HEK293T (cell line): ENCODE data around the gene FANCE.

Source experiments
- BHLHE40 ChIP-seq: fragments of 450-650 bp; IDR thresholded peaks from 2 replicates; pipeline ENCODE4 v1.6.1; 2016; ENCODE audit warnings: mild to moderate bottlenecking, moderate library complexity, borderline replicate concordance
- FOXK2 ChIP-seq: fragments of 450-650 bp; IDR thresholded peaks from 2 replicates; pipeline ENCODE4 v1.6.1; 2016; ENCODE audit warnings: mild to moderate bottlenecking
- FOXM1 ChIP-seq: fragments of 450-650 bp; IDR thresholded peaks from 2 replicates; pipeline ENCODE4 v1.6.1; 2017; ENCODE audit warnings: mild to moderate bottlenecking, borderline replicate concordance
- HDGF ChIP-seq: fragments of 450-650 bp; IDR thresholded peaks from 2 replicates; pipeline ENCODE4 v1.6.1; 2017; ENCODE audit warnings: antibody characterized with exemption, borderline replicate concordance
- LEF1 ChIP-seq: fragments of 450-650 bp; IDR thresholded peaks from 2 replicates; pipeline ENCODE4 v1.6.1; 2017; ENCODE audit warnings: mild to moderate bottlenecking, borderline replicate concordance
- SP1 ChIP-seq: fragments of 450-650 bp; IDR thresholded peaks from 2 replicates; pipeline ENCODE4 v1.6.1; 2017
- SUZ12 ChIP-seq: fragments of 450-650 bp; IDR thresholded peaks from 2 replicates; pipeline ENCODE4 v1.6.1; 2016; ENCODE audit warnings: mild to moderate bottlenecking
- TARDBP ChIP-seq: fragments of 450-650 bp; IDR thresholded peaks from 2 replicates; pipeline ENCODE4 v1.6.1; 2016

DNA sequence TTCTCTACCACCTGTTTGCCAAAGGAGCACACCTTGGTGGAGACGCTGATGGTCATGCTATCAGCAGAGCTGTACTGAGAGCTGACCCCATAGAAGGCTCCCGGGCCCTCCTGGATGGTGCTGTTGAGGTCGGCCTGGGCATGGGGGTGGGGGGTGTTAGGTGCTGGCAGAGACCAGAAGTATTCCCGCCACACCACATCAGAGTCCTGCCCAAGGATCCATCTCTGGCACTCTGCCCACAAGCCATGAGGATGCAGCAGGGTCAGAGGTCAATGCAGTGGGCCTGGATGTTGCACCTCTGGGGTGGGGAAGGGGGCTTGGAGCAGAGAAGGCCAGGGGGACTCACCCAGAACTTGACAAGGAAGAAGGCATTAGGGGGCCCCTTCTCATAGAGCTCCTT lies 23.4 kb downstream of the FANCE start:
- TF ChIP-seq LEF1 = no peak
- no peak for TF ChIP-seq SP1
- TF ChIP-seq TARDBP = no peak
- TF ChIP-seq HDGF = no peak
- no peak for TF ChIP-seq FOXK2
- no peak for TF ChIP-seq FOXM1
- TF ChIP-seq SUZ12 = no peak
- TF ChIP-seq BHLHE40 = no peak
